Right cardiac atrium (tissue), 5 donors: ENCODE data around the gene CCDC82. TPM values are rescaled to one million over a fixed set of nuclear protein-coding genes. Genes with fewer than 3 reads are reported as not detected.
A peak's percentile ranks its signal among the peaks of the same experiment; 100 is the strongest.

Source experiments
- ATAC-seq, 2 donors: fragments of 200-7000 bp; cut with Tn5 transposase; one replicate each; pipeline versions ENCODE4 v1.8.0 to v1.9.1; 2020; ENCODE audit warnings: moderate library complexity in 2 of 2, mild to moderate bottlenecking in 1 of 2
- DNase-seq, 3 donors: peaks; one replicate each; pipeline ENCODE4 v3.0.0-alpha.2; 2020
- H3K27ac ChIP-seq: one replicate; pipeline ENCODE4 v1.5.1; 2013; ENCODE audit warnings: mild to moderate bottlenecking, low read length, control low read depth, moderate library complexity
- H3K27me3 ChIP-seq: one replicate; pipeline ENCODE4 v1.6.1; 2013; ENCODE audit not compliant: control insufficient read depth, insufficient read depth
- H3K4me1 ChIP-seq: one replicate; pipeline ENCODE4 v1.6.1; 2013; ENCODE audit warnings: low read length; ENCODE audit not compliant: control insufficient read depth, insufficient read depth
- H3K4me3 ChIP-seq: one replicate; pipeline ENCODE4 v1.5.1; 2013; ENCODE audit warnings: low read length, control low read depth
- H3K9me3 ChIP-seq: one replicate; pipeline ENCODE4 v1.6.1; 2013; ENCODE audit warnings: low read length; ENCODE audit not compliant: control insufficient read depth
- WGBS: extraction: QIAGEN DNeasy Blood & Tissue Kit; methylation state at CpG from one replicate; pipeline ENCODE4 v1.1.7; 2013; 5-methylcytosine and 5-hydroxymethylcytosine counted together
- intact Hi-C, 4 donors: fragments of 100-400 bp; cut with DNase I; formaldehyde crosslinking; loops; one replicate each; pipeline versions ENCODE4 v1.11.0 to v1.14.0; 2022 to 2023
- polyA plus RNA-seq: library from polyadenylated mRNA; stranded (reverse); fragments of 200-250 nt; gene quantifications from one replicate; pipeline ENCODE4 v1.2.3, GENCODE V29; 2013
- total RNA-seq, 4 donors: library from RNA; stranded (reverse); fragmentation: NEBNext Ultra II Directional; extraction: Animal tissue kit (Norgen Biotek cat#: 25700); gene quantifications; one replicate each; pipeline ENCODE4 v1.2.1, GENCODE V29; 2021
- donor health status: healthy with polysubstance abuse.
- donor health status: DM: no; HTN: yes; CAD: no.
- donor health status: DM: no; HTN: no; CAD: no.
- donor health status: DM: no; HTN: yes; CAD: no; lungs with severe emphysema.
- donor health status: DM: yes; HTN: yes; CAD: no.

CCDC82 gene
- total and polyA plus RNA-seq, 5 donors: 17.2 to 23.1 (median 18.7) TPM

DNA sequence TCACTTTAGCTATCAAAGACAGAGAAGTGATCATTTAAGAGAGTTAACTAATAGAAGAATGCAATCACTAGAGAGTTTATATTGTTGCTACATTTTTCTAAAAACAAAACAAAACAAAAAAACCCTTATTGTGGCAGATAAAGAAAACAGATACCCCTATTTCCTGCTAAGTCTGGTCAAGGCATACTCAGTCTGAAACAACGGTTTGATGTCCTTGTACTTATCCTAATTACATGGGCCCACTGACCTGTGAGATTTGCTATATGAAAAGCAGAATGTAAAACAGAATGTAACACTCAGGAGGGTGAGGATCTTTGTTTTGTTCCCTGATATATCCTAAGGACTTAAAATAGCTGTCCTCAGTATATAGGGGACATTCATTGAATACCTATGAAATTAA is 71.3 kb downstream of the CCDC82 start:
- Histone ChIP-seq H3K27me3 (no peaks in the 10 kb centered on the region), H3K9me3 (no peaks in the 10 kb centered on the region), H3K27ac (no peak overlapping the region), H3K4me1 (peaks cover 19% of the 10 kb centered on the region), H3K4me3 (no peak overlapping the region)
- ATAC-seq (no peak), DNase-seq (no peak)
- intact Hi-C loops: no loop called here
- 43% methylated on average over 1 of the region's 1 CpG for WGBS

DNA sequence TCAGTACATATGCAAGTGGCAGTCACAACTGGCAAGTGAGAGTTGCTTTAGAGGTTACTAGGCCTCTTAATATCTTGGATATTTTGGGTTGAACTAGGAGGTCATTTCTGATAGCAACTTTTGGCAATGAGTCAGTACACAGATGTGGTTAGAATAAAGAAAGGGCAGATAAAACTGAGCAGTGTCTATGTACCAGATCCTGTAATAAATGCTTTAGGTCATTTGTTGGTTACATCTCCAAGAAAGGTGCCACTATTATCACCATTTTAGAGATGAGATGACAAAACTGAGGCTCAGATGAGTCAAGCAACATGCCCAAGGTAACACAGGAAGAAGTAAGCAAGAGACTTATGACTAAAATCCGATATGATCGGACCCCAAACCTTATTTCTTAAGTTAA is 71.7 kb downstream of the CCDC82 start:
- peaks cover 22% of the 10 kb centered on the region for H3K4me1 ChIP-seq
- H3K4me3 ChIP-seq: no peak overlapping the region
- no peak for ATAC-seq
- no peaks in the 10 kb centered on the region for H3K27me3 ChIP-seq
- H3K27ac ChIP-seq: no peak overlapping the region
- intact Hi-C loops: no loop called here
- DNase-seq: no peak
- WGBS: 88% methylated on average over 2 of the region's 2 CpGs
- no peaks in the 10 kb centered on the region for H3K9me3 ChIP-seq

DNA sequence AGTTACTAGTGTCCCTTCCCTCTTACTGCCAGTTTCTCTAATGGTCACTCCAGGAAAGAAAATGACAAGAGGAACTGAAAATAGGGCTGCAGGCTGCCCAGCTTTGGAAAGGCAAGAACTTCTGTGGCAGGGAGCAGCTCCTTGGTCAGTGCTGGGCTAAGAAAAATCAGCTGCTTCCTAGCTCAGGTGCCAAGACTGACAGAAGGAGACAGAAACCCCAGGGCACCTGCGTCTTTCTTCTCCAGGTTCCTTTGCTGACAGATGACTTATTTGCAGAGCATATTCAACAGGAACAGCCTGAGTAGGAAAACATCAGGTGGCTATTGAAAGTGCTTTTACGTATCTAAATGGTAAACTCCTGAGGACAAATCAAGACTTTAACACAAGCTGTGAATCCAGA is 72.1 kb downstream of the CCDC82 start:
- DNase-seq: no peak
- peaks cover 22% of the 10 kb centered on the region for H3K4me1 ChIP-seq
- H3K9me3 ChIP-seq: no peaks in the 10 kb centered on the region
- ATAC-seq: no peak
- no peak overlapping the region for H3K4me3 ChIP-seq
- H3K27me3 ChIP-seq: no peaks in the 10 kb centered on the region
- WGBS: 54% methylated on average over 2 of the region's 2 CpGs
- intact Hi-C loops: no loop called here
- H3K27ac ChIP-seq: peak overlapping the region; percentile 13

DNA sequence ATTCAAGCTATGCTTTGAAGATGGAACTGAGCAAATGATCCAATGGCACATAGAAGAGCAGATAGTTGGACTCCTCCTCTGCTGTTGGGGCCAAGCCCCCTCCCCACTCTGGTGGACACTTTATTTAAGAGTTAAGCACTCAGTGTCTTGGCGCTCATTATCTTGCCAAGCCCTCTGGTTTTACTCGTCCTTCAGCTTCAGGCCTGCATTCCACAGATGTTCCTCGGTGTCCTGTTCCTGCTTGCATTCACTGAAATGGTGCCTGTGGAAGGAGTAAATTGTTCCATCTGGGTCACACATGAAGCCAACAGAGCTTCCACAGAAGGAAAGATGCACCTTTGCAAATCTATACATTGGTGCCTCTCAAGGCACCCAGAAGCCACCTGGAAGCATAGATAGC is 72.8 kb downstream of the CCDC82 start:
- no peak overlapping the region for H3K4me3 ChIP-seq
- no peaks in the 10 kb centered on the region for H3K27me3 ChIP-seq
- DNase-seq: no peak
- 48% methylated on average over 3 of the region's 3 CpGs for WGBS
- intact Hi-C loops: no loop called here
- H3K9me3 ChIP-seq: no peaks in the 10 kb centered on the region
- no peak overlapping the region for H3K27ac ChIP-seq
- no peak for ATAC-seq
- peaks cover 20% of the 10 kb centered on the region for H3K4me1 ChIP-seq

DNA sequence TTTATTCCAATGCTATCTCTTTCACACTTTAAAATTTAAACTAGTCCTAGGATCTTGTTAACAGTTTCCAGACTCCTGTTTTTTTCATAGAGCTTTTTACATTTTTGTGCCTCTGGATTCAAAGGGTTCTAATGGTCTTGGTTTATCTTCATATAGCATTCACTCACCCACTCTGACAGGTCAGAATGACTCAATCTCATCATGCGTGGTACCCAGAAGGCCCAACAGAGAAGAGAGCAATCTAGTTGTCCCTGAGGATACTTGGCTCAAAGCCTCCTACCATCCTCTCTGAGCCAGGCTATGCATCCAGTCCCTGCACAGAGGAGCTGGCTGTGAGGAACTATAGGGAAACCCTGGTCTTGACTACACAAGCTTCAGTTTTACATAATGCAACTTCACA is 74.2 kb downstream of the CCDC82 start:
- H3K9me3 ChIP-seq: no peaks in the 10 kb centered on the region
- no peak overlapping the region for H3K4me3 ChIP-seq
- ATAC-seq: no peak
- no peaks in the 10 kb centered on the region for H3K27me3 ChIP-seq
- DNase-seq: no peak
- no peak overlapping the region for H3K27ac ChIP-seq
- WGBS: 68% methylated on average over 1 of the region's 1 CpG
- intact Hi-C loops: no loop called here
- peaks cover 19% of the 10 kb centered on the region for H3K4me1 ChIP-seq

DNA sequence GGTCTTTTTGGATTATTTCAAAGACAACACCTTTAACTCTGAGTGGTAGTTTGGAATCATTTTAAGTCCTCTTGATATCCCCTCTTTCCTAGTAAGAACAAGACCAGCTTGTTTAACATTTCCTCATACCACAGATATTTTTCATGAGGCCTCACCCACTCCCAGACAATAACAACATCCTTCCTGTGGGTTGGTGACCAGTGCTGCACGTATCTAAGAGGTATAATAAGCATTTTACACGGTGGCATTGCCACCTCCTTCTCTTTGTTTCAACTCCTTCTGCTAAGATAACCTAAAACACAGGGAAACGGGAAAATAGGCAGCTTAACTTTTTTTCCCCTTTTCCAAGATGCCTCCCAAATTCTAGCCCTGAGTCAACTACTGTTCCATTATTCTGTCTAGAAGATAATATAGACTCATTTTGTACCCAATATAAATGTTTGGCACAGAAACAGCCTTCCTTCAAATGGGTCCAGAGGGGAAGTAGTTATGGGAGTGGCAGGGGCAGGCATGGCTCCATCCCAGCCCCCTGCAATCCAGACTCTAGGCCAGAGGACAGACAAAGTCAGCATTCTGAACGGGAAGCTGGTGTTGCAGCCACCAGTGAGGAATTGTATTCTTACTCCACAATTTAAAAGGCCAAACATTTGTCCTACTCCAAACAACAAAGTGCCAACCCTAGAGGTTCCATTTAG is 75.2 kb downstream of the CCDC82 start:
- no peaks in the 10 kb centered on the region for H3K27me3 ChIP-seq
- WGBS: 27% methylated on average over 4 of the region's 4 CpGs
- no peak overlapping the region for H3K4me3 ChIP-seq
- peak; percentile 46 to 79 (median 66) for DNase-seq
- H3K4me1 ChIP-seq: peaks cover 19% of the 10 kb centered on the region
- peak; percentile 79 to 85 for ATAC-seq
- no peaks in the 10 kb centered on the region for H3K9me3 ChIP-seq
- H3K27ac ChIP-seq: peak overlapping the region; percentile 85
- intact Hi-C loops: no loop called here

DNA sequence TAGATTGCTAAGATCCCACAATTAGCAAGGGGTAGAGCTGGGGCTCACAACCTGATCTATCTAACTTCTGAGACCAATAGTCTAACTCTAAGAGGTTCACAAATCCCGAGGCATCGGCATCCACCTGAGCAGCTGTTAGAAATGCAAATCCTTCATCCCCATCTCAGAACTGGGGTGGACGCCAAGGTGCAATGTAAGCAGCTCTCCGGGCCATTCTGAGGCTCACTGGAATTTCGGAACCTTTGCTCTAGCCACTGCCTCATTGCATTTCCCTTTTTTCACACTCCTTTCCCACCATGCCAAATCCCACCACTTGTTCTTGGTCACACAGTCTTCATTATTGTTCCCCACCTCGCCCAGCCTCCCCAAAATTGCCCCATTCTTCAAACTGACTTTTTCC is 76.5 kb downstream of the CCDC82 start:
- no peaks in the 10 kb centered on the region for H3K27me3 ChIP-seq
- H3K9me3 ChIP-seq: no peaks in the 10 kb centered on the region
- WGBS: 80% methylated on average over 6 of the region's 6 CpGs
- H3K4me1 ChIP-seq: peaks cover 16% of the 10 kb centered on the region
- DNase-seq (no peak), ATAC-seq (no peak)
- intact Hi-C loops: no loop called here
- no peak overlapping the region for H3K4me3 ChIP-seq
- H3K27ac ChIP-seq: no peak overlapping the region

DNA sequence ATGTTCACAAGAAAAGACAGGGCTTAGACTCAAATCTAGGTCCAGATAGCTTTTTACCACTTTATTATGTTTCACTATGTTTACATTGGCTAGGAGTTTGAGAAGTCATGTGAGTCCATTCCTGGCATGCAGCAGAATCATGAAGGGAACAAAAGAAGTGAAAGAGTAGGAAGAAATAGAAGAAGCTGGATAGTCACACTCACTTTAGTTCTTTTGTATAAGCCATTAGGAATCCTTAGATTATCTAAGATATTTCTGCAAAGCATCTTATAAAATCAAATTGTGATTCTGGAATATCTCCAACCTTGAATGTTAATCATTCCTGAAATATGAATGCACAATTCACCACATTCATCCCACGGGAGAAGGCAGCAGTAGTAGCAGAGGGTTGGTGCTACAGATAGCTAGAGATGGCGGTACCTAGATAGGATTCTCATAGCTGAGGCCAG is 78.6 kb downstream of the CCDC82 start:
- WGBS: 34% methylated on average over 2 of the region's 2 CpGs
- H3K27me3 ChIP-seq: no peaks in the 10 kb centered on the region
- ATAC-seq (no peak), DNase-seq (no peak)
- intact Hi-C loops: no loop called here
- no peak overlapping the region for H3K4me3 ChIP-seq
- H3K4me1 ChIP-seq: peaks cover 15% of the 10 kb centered on the region
- no peak overlapping the region for H3K27ac ChIP-seq
- H3K9me3 ChIP-seq: no peaks in the 10 kb centered on the region

DNA sequence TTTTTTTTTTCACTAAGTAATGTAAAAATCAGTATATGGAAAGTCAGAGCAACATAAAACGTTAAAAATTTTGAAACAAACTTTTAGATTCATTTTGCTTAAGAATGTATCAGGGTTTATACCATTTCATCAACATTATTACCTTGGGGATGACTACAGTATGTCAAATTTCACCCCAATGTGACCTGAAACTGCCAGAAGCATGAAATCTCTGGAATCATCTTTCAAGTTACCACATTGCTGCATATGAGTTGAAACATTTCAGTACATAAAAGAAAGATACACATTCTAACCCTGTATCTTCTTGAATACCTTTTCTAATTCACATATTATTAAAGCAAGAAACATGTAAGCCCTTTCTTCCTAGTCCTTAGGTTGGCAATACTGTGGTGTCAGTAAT is 79.5 kb downstream of the CCDC82 start:
- ATAC-seq (no peak), DNase-seq (no peak)
- no peaks in the 10 kb centered on the region for H3K9me3 ChIP-seq
- intact Hi-C loops: no loop called here
- no peak overlapping the region for H3K4me3 ChIP-seq
- 73% methylated on average over 1 of the region's 1 CpG for WGBS
- no peaks in the 10 kb centered on the region for H3K27me3 ChIP-seq
- H3K4me1 ChIP-seq: peaks cover 13% of the 10 kb centered on the region
- no peak overlapping the region for H3K27ac ChIP-seq

DNA sequence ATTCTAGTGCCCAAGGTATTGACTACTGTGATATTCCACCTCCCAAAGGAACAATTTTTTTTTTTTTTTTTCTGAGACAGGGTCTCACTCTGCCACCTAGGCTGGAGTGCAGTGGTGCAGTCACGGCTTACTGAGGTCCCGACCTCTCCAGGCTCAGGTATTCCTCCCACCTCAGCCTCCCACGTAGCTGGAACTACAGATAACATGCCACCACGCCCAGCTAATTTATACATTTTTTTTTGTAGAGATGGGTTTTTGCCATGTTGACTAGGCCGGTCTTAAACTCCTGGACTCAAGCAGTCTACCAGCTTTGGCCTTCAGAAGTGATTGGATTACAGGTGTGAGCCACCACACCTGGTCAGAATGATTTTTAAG is 80.1 kb downstream of the CCDC82 start:
- no peak overlapping the region for H3K4me3 ChIP-seq
- ATAC-seq: no peak
- H3K9me3 ChIP-seq: no peaks in the 10 kb centered on the region
- intact Hi-C loops: no loop called here
- no peak overlapping the region for H3K27ac ChIP-seq
- no peaks in the 10 kb centered on the region for H3K27me3 ChIP-seq
- 86% methylated on average over 5 of the region's 5 CpGs for WGBS
- peaks cover 12% of the 10 kb centered on the region for H3K4me1 ChIP-seq
- DNase-seq: no peak

DNA sequence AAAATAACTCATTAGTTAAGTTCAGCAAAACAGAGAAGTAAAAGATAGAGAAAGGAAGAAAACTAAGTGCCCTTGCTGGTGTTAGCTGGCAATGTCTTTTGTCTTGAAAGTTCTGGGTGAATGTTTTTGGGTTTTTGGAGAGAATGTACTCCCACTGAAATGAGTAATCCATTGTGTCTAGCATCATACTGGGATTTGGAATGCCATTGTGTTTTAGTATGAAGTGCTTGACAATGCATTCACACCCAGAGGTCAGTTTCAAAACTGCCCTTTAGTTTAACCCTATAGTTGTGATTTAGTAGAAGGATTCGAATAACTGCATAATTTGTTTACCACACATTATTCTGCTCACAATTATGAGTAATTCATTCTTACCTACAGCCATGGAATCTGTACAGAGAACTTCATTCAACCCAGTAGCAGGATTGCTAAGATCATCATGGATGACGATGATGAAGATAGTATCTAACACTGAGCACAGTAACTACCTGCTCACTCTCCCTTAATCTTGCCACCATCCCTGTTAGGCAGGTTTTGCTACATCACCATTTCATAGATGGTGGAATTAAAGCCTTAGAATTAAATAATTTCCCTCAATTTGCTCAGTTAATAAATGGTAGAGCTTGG is 80.6 kb downstream of the CCDC82 start:
- Histone ChIP-seq H3K27ac (no peak overlapping the region), H3K4me1 (peaks cover 11% of the 10 kb centered on the region), H3K4me3 (no peak overlapping the region), H3K27me3 (no peaks in the 10 kb centered on the region), H3K9me3 (no peaks in the 10 kb centered on the region)
- DNase-seq: no peak
- no peak for ATAC-seq
- intact Hi-C loops: no loop called here
- 86% methylated on average over 2 of the region's 2 CpGs for WGBS
